GM19239 (cell line): ENCODE data around the gene CHKA.

Source experiments
- DNase-seq: peaks from one replicate; pipeline ENCODE4 v3.0.0; 2011; ENCODE audit warnings: low spot score; ENCODE audit not compliant: insufficient read length
- FAIRE-seq: peaks from 2 replicates; lab custom pipeline; 2011; peaks lifted over from hg19 to GRCh38; lab: Jason Lieb, UNC

Gene CHKA

GRCh38 chr11:68037411-68038225 is 83.6 kb downstream of the CHKA start:
- DNase-seq (no peak), FAIRE-seq (no peak)

- no peak for DNase-seq
Measured at GRCh38 chr11:68036717-68037239, 84.4 kb downstream of the CHKA start.

GRCh38 chr11:68036141-68036716 is 85.0 kb downstream of the CHKA start:
- no peak for FAIRE-seq
- DNase-seq = no peak

More at GRCh38 chr11:68036717-68037239, 84.4 kb downstream of the CHKA start:
- no peak for FAIRE-seq

- no peak for FAIRE-seq
- DNase-seq = no peak
Measured at GRCh38 chr11:68035266-68035876, 85.8 kb downstream of the CHKA start.

GRCh38 chr11:68033708-68034045 is 87.5 kb downstream of the CHKA start:
- DNase-seq (no peak), FAIRE-seq (no peak)

GRCh38 chr11:68032997-68033707 is 88.0 kb downstream of the CHKA start:
- DNase-seq (no peak), FAIRE-seq (no peak)

- DNase-seq (no peak), FAIRE-seq (no peak)
Measured at GRCh38 chr11:68032003-68032402, 89.2 kb downstream of the CHKA start.

- FAIRE-seq (no peak), DNase-seq (no peak)
Measured at GRCh38 chr11:68031144-68031464, 90.1 kb downstream of the CHKA start.

GRCh38 chr11:68030318-68031143 is 90.7 kb downstream of the CHKA start, which contains the start of gene NDUFS8:
Gene NDUFS8, plus strand, starts transcription at chr11:68030681. Its CDS starts 1,471 bp downstream, at chr11:68032152.
- FAIRE-seq (peak; percentile 100), DNase-seq (peak; percentile 99)

GRCh38 chr11:68028802-68029545 is 92.2 kb downstream of the CHKA start:
- FAIRE-seq = no peak

GRCh38 chr11:68027667-68028066 is 93.5 kb downstream of the CHKA start:
- no peak for DNase-seq
- no peak for FAIRE-seq

More at GRCh38 chr11:68028802-68029545, 92.2 kb downstream of the CHKA start:
- DNase-seq = no peak

GRCh38 chr11:68026391-68027105 is 94.6 kb downstream of the CHKA start:
- DNase-seq = no peak
- no peak for FAIRE-seq

- FAIRE-seq (no peak), DNase-seq (no peak)
Measured at GRCh38 chr11:68025047-68025446, 96.1 kb downstream of the CHKA start.

GRCh38 chr11:68024508-68024907 is 96.7 kb downstream of the CHKA start:
- DNase-seq (no peak), FAIRE-seq (no peak)

- no peak for DNase-seq
Measured at GRCh38 chr11:68022531-68022930, 98.7 kb downstream of the CHKA start.

GRCh38 chr11:68021167-68021787 is 99.9 kb downstream of the CHKA start:
- FAIRE-seq = no peak
- DNase-seq = no peak

More at GRCh38 chr11:68022531-68022930, 98.7 kb downstream of the CHKA start:
- FAIRE-seq = no peak

- FAIRE-seq = no peak
- DNase-seq = no peak
Measured at GRCh38 chr11:68020575-68020974, 100.6 kb downstream of the CHKA start.

GRCh38 chr11:68019486-68019885 is 101.7 kb downstream of the CHKA start:
- FAIRE-seq (no peak), DNase-seq (no peak)
